Activated CD4-positive, CD25-positive, alpha-beta regulatory T cell treated with anti-CD3 and anti-CD28 coated beads, Interleukin-2, amount 50 U/mL, for 16 hours (primary cell): ENCODE results near the gene MAPKAP1.

Experiments used
- DNase-seq: peaks from one replicate; pipeline ENCODE4 v3.0.0-alpha.2; 2020; ENCODE audit warnings: low read depth, low spot score

The MAPKAP1 gene

GRCh38 chr9:125706651-125707471 is at the start of gene MAPKAP1:
MAPKAP1 (minus strand) TSS chr9:125707208; CDS start chr9:125672574, 34,634 bp downstream.
- peak; percentile 82 for DNase-seq

- DNase-seq = no peak
Measured at GRCh38 chr9:125756518-125756917, 49.5 kb upstream of the MAPKAP1 start.

DNA sequence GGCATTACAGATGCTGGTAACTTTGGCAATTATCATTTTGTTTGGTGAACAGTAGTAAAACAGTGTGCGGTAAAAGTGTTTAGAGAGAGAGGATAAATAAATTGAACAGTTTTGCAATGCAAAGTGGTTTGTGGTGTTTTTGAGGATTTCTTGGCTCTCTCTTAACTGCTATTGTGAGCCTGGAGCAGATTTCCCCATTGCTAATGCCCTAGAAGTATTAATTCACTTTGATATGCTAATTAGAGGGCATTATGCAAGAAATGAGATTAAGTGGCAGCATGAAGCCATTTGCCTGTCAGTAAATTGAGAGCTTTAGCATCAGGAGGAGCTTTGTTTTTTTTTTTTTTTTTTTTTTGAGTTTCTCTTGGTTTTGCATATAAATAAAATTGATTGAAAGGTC is 48.3 kb upstream of the MAPKAP1 start:
- DNase-seq = no peak

- no peak for DNase-seq
Measured at GRCh38 chr9:125754096-125754495, 47.1 kb upstream of the MAPKAP1 start.

DNA sequence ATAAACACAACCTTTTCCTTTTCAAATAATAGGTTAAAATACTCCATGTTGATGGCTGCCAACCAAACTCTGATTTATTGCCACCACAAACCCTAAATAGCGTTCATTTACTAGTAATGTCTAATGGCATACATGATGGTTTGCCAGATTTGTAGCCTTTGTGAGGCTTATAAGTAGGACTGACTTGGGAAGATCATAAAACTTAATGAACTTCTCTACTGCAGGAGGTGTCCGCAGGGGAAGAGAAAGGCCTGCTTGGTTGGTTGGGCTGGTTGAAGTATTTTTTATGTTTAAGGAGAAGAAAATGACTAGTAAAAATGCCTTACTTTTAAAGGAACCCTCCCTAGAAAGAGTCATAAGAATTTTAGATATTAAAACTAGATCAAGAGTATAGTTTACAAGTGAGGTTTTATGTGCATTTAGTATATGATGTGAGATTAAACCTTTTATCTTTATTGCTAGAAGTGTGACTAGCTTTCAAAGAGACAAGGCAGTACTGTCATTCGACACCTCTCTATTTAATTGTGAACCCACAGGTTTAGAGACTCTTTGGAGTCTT is 45.1 kb upstream of the MAPKAP1 start:
- DNase-seq = no peak

DNA sequence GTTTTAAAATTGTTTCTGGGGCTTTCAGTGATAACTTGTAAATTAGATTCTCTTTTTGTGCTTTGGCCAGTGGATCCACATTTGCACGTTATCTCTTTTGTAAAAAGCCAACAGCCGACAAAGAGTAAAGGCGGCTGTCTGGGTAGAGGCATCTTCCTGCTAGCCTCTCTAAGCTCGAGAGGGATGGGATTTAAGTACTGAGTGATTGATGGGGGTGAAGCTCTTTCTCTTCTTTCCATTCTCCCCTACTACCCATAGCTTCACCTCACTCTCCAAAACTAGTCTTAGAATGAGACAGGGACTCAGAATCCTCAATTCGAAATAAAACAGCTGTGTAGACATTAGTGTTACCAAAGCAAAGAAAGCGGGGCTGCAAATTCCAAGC is 43.6 kb upstream of the MAPKAP1 start:
- DNase-seq = no peak

- DNase-seq = no peak
Measured at GRCh38 chr9:125749951-125750626, 43.1 kb upstream of the MAPKAP1 start.

GRCh38 chr9:125749287-125749935 is 42.4 kb upstream of the MAPKAP1 start:
- DNase-seq = no peak

DNA sequence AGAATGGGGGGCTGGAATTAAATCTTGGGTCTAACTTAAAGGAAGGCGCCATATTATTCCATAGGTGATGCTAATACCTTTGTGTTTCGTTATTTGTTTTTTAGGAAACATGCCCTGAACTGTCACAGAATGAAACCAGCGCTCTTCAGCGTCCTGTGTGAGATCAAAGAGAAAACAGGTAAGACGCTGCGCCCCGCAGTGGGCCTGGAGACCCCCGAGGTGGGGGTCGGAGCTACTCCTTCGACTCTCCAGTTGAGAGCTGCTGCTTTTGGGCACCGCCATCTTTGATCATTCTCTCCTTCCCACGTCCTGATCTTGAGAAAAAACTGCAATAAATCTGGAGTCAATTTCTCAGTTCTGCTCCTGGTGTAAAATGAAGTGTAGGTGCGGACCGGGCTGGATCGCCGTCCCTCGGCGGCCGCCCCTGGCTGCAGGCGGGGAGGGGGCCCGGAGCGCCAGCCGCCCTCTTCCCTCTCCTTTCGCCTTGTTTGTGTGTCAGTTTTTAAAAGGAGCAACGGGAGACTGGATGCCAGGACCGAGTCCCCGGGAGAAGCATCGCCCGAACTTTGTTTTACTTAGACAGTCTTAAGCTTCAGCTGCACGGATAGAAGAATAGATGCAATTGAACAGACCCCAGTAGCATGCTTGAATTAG is 41.6 kb upstream of the MAPKAP1 start:
- no peak for DNase-seq

DNA sequence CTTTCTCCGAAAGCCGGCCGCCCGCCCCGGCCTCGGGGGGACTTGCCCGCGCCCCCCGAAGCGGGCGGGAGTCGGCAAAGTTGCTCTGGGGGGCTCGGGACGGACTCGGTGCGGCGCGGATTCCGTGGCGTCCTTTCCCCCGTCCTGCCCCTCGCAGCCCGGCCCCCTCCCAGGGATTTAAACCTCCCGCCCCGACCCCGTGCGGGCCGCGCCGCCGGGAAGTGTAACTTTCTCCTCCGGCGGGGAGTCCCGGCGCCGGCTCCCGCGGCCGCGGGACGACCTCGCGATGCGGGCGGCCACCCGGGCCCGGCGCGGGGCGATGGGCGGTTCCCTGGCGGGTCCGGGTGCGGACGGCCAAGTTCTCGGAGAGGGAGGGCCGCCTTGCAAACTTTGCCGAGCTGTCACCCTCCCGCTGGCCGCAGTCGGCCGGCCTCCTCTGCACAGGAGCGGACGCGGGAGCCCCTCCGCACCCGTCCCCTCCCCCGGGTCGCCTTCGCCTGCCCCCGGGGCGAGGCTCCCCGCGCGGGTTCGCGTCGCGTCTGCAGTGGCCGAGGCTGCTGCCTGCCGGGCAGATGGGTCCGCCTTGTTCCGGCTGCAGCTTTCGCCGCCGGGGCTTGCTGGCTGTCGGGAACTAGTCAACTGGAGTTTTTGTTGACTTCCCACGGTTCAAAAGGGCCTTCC is 40.9 kb upstream of the MAPKAP1 start:
- DNase-seq = no peak

GRCh38 chr9:125747053-125747764 is 40.2 kb upstream of the MAPKAP1 start, which contains the start of gene PBX3:
PBX3 (plus strand) TSS chr9:125747373.
- no peak for DNase-seq

GRCh38 chr9:125746774-125747052 is 39.7 kb upstream of the MAPKAP1 start:
- DNase-seq = no peak

DNA sequence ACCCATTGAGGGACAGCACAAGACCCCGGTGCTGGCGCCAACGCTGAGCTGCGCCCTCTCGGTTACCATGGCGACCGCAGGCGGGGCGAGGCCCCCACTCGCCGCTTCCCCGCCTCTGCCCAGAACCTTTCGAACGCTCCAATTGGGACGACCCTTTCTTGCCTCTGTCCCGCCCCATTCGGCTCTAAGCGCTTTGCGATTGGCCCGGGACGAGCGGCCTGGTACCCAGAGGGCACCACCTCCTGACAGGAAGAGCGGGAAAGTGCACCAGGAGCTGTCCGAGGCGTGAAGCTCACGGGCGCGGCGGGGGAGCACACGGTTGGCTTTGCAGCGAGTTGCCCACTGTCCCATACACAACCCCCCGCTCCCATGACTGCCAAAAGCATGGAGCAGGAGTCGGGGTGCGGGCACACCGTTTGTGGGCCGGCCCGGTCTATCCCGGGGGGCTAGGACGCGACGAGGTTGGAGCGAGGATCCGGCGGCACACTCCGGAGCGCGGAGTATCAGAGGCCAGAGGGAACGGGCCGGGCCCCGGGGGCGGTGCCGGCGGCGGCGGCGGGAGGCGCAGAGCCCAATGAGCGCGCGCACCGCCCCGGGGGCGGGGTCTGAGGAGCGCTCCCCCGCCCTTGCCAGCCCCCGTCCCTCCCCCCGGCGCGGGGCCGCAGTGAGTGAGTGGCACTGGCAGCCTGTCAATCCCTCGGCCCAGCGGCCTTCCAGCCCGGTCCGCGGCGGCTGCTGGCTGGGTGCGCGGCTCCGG is 39.2 kb upstream of the MAPKAP1 start:
- peak; percentile 82 for DNase-seq

DNA sequence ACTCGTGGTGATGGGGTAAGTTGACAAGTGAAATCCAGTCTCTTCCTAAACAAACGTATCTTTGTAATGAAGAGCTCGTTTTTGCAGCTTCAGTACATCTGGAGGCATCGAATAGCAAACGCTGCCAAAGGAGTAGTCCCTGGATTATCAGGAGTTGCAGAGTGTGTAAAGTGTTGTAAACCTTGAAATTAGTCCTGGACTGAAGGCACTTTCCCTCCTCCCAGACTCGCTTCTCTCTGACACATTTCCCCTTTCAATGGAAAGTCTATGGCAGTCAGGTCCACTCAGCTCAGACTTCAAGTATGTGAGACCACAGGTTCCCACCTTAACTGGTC is 38.6 kb upstream of the MAPKAP1 start:
- no peak for DNase-seq

DNA sequence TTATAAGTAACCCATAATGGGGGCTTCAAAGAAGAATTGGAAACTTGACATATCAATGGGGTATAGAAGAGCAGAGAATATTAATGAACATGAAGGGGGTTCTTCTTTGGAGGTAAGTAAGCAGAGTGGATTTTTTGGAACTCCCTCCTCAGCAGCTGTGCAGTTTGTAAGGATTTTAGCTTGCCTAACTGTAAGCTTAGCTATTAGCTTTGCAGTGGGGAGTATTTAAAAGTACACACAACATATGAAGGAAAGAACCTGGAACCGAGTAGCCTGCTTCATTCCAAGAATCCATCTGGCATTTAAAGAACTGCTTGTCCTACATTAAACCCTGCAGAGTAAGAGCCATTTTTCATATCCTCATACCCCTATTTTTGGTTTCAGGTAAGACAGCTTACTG is 38.0 kb upstream of the MAPKAP1 start:
- no peak for DNase-seq

GRCh38 chr9:125744616-125745015 is 37.6 kb upstream of the MAPKAP1 start:
- DNase-seq = no peak

- no peak for DNase-seq
Measured at GRCh38 chr9:125743682-125744428, 36.8 kb upstream of the MAPKAP1 start.

- DNase-seq = no peak
Measured at GRCh38 chr9:125742657-125743056, 35.6 kb upstream of the MAPKAP1 start.

- no peak for DNase-seq
Measured at GRCh38 chr9:125739436-125739835, 32.4 kb upstream of the MAPKAP1 start.
